Common myeloid progenitor, CD34-positive (primary cell): ENCODE data around the gene DGUOK.
A peak's percentile ranks its signal among the peaks of the same experiment; 100 is the strongest.
"Not testable (repeated sequence)": the region's sequence is repeated elsewhere in the genome, so short reads cannot be mapped to it uniquely, and the experiment has no call there.

ENCODE experiments used
- CTCF ChIA-PET: fragments of 350-600 bp; sonication (Branson Sonifier 250); formaldehyde crosslinking; loops from one replicate; lab custom pipeline; 2021; ENCODE audit warnings: antibody characterized with exemption; lab: Charles Lee
- POLR2A ChIA-PET: fragments of 350-600 bp; sonication (Branson Sonifier 250); formaldehyde crosslinking; loops from one replicate; lab custom pipeline; 2021; ENCODE audit warnings: antibody characterized with exemption; lab: Charles Lee
- DNase-seq, 3 donors: peaks; one replicate each; pipeline versions ENCODE4 v3.0.0 to v3.0.0-alpha.2; 2013
- H3K27ac ChIP-seq, 2 experiments: 1 replicate in 1 of 2; 2 replicates in 1 of 2; pipeline ENCODE4 v1.7.0; 2013; ENCODE audit warnings: inconsistent platforms in 2 of 2, low read length in 2 of 2, mild to moderate bottlenecking in 2 of 2, low read depth in 1 of 2, moderate library complexity in 1 of 2; ENCODE audit not compliant: severe bottlenecking in 2 of 2, insufficient read depth in 1 of 2, poor library complexity in 1 of 2
- H3K27me3 ChIP-seq, 5 experiments: replicated peaks in 2 of 5; 1 replicate in 3 of 5; 2 replicates in 2 of 5; pipeline versions ENCODE4 v1.6.1 to v1.7.0; 2013; ENCODE audit warnings: low read length in 4 of 5, mild to moderate bottlenecking in 2 of 5, moderate library complexity in 2 of 5, inconsistent platforms in 1 of 5; ENCODE audit not compliant: insufficient read depth in 5 of 5, control insufficient read depth in 4 of 5
- H3K36me3 ChIP-seq, 4 experiments: 1 replicate in 2 of 4; 2 replicates in 2 of 4; pipeline versions ENCODE4 v1.6.1 to v1.7.0; 2013; ENCODE audit warnings: low read length in 3 of 4, control low read depth in 1 of 4, mild to moderate bottlenecking in 1 of 4; ENCODE audit not compliant: control insufficient read depth in 4 of 4, insufficient read depth in 4 of 4
- H3K4me1 ChIP-seq, 4 experiments: 1 replicate in 3 of 4; 2 replicates in 1 of 4; pipeline versions ENCODE4 v1.6.1 to v1.7.1; 2013; ENCODE audit warnings: low read length in 3 of 4, mild to moderate bottlenecking in 3 of 4, control low read depth in 1 of 4, inconsistent platforms in 1 of 4, moderate library complexity in 1 of 4; ENCODE audit not compliant: control insufficient read depth in 4 of 4, insufficient read depth in 4 of 4; ENCODE audit errors: control extremely low read depth in 1 of 4
- H3K4me3 ChIP-seq, 7 experiments: 1 replicate in 4 of 7; 2 replicates in 3 of 7; pipeline versions ENCODE4 v1.5.1 to v1.7.0; 2013; ENCODE audit warnings: mild to moderate bottlenecking in 7 of 7, low read length in 6 of 7, moderate library complexity in 6 of 7, inconsistent platforms in 2 of 7, low read depth in 2 of 7, control low read depth in 1 of 7; ENCODE audit not compliant: insufficient read depth in 4 of 7, control insufficient read depth in 1 of 7; ENCODE audit errors: extremely low read depth in 1 of 7
- H3K9me3 ChIP-seq, 5 experiments: 1 replicate in 4 of 5; 2 replicates in 1 of 5; pipeline versions ENCODE4 v1.6.1 to v1.7.1; 2013; ENCODE audit warnings: low read length in 4 of 5, mild to moderate bottlenecking in 2 of 5, inconsistent platforms in 1 of 5, low read depth in 1 of 5, moderate library complexity in 1 of 5; ENCODE audit not compliant: control insufficient read depth in 4 of 5, insufficient read depth in 2 of 5; ENCODE audit errors: control extremely low read depth in 1 of 5
- WGBS: methylation state at CpG from one replicate; pipeline ENCODE4 v1.1.5; 2013; ENCODE audit not compliant: insufficient coverage; 5-methylcytosine and 5-hydroxymethylcytosine counted together

The DGUOK gene

DNA sequence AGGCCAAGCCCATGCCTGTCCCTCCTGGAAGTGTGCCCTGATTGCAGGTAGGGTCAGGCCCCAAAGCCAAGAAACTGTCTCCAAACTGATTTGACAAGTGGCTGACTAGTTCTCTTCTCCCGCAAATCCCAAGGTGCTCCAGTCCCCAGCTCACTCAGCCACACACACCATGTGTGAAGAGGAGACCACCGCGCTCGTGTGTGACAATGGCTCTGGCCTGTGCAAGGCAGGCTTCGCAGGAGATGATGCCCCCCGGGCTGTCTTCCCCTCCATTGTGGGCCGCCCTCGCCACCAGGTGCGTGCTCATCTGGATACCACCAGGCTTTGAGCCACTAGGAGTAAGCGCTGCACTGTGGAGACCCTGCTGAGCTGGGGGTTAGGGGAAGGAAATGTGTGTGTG is 25.5 kb upstream of the DGUOK start:
- Histone ChIP-seq H3K36me3 (no peaks in the 10 kb centered on the region), H3K4me3 (no peak overlapping the region), H3K27ac (no peak overlapping the region), H3K4me1 (peaks cover 0 to 16% (median 14%) of the 10 kb centered on the region in 4 experiments), H3K9me3 (no peaks in the 10 kb centered on the region), H3K27me3 (no peaks in the 10 kb centered on the region)
- 97% methylated on average over 5 of the region's 10 CpGs for WGBS
- POLR2A ChIA-PET, result no interaction called here
- CTCF ChIA-PET, result interaction anchor here (0.9 kb wide), 1 partner anchor 32 kb away, joined by 3 read pairs; no protein-coding TSS in a partner anchor
- no peak for DNase-seq

DNA sequence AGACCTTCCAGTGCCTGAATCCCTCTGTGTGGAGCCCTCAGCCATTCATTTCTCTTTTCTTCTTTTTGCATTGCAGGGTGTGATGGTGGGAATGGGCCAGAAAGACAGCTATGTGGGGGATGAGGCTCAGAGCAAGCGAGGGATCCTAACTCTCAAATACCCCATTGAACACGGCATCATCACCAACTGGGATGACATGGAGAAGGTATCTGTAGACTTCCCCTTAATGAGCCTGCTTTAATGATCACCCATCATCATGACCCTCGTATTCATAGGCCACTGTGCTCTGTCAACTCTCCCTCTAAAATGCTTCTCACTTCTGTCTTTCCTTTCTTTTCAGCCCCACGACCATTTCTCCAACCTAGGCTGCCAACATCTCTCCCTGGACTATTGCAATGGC is 24.4 kb upstream of the DGUOK start:
- DNase-seq, result no peak
- no peaks in the 10 kb centered on the region for H3K27me3 ChIP-seq
- H3K27ac ChIP-seq, result no peak overlapping the region
- peaks cover 0 to 8% (median 4%) of the 10 kb centered on the region in 4 experiments for H3K4me1 ChIP-seq
- no peaks in the 10 kb centered on the region for H3K9me3 ChIP-seq
- no peak overlapping the region for H3K4me3 ChIP-seq
- 100% methylated on average over 4 of the region's 4 CpGs for WGBS
- ChIA-PET CTCF (no interaction called here), POLR2A (no interaction called here)
- H3K36me3 ChIP-seq, result no peaks in the 10 kb centered on the region

DNA sequence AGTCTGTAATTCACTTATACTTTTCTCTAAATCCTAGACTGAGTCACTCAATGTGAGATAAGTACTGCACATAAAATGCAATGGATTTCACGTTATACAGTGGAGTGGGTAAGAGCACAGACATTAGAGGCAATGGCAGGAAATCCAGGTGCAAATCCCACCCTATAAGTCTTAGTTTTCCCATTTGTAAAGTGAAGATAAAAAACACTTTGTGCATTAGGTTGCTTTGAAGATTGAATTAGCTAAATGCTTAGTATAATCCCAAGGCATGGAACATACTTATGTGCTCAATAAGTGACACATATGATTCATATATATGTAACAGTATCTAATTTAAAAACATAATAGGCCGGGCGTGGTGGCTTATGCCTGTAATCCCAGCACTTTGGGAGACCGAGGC is 23.4 kb upstream of the DGUOK start:
- no peak overlapping the region for H3K27ac ChIP-seq
- no peaks in the 10 kb centered on the region for H3K9me3 ChIP-seq
- H3K4me3 ChIP-seq, result no peak overlapping the region
- CTCF ChIA-PET, result no interaction called here
- 100% methylated on average over 2 of the region's 4 CpGs for WGBS
- no peak for DNase-seq
- H3K27me3 ChIP-seq, result no peaks in the 10 kb centered on the region
- POLR2A ChIA-PET, result no interaction called here
- H3K36me3 ChIP-seq, result no peaks in the 10 kb centered on the region
- H3K4me1 ChIP-seq, result peaks cover 0 to 6% (median 0%) of the 10 kb centered on the region in 4 experiments

DNA sequence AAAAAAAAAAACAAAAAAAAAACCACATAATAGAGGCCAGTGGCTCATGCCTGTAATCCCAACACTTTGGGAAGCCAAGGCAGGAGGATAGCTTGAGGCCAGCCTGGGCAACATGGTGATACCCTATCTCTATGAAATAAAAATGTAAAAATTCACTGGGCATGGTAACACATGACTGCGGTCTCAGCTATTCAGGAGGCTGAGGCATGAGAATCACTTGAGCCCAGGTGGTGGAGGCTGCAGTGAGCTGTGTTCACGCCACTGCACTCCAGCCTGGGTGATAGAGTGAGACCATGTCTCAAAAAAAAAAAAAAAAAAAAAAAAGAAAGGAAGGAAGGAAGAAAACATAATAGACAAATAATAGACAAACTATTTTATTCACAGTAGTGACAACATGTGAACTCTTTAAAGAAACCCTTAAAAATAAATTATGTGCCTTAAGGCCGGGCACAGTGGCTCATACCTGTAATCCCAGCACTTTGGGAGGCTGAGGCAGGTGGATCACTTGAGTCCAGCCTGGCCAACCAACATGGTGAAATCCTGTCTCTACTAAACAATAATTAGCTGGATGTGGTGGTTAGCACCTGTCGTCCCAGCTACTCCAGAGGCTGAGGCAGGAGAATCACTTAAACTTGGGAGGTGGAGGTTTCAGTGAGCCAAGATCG is 22.6 kb upstream of the DGUOK start:
- POLR2A ChIA-PET, CTCF ChIA-PET, H3K4me1 ChIP-seq, H3K27me3 ChIP-seq, H3K27ac ChIP-seq, DNase-seq, H3K36me3 ChIP-seq, H3K4me3 ChIP-seq, H3K9me3 ChIP-seq: not testable (repeated sequence)
- 100% methylated on average over 2 of the region's 5 CpGs for WGBS

DNA sequence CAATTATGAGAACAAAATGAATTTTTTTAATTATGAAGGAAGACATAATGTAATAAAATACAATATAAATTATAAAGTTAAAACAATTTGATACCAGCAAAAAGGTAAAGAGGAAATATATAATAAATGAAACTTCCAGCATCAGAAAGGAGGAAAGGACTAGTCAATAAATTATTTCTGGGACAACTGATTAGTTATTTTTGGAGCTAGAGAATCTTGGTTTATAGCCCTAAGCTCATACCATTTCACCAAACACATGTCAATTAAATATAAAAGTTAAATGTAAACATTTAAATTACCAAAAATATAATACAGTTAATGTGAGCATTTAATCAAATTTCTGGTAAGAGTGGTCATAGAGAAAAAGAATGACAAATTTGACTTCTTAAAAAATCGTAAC is 21.7 kb upstream of the DGUOK start:
- no peak for DNase-seq
- no CpG with 5 or more reads among the region's 1 CpG for WGBS
- H3K4me3 ChIP-seq, result no peak overlapping the region
- H3K4me1 ChIP-seq, result peaks cover 0 to 6% (median 0%) of the 10 kb centered on the region in 4 experiments
- H3K27ac ChIP-seq, result no peak overlapping the region
- CTCF ChIA-PET, result no interaction called here
- no peaks in the 10 kb centered on the region for H3K36me3 ChIP-seq
- POLR2A ChIA-PET, result interaction anchor here (0.7 kb wide), 1 partner anchor 91 kb away, joined by 3 read pairs; no protein-coding TSS in a partner anchor
- H3K9me3 ChIP-seq, result no peaks in the 10 kb centered on the region
- H3K27me3 ChIP-seq, result no peaks in the 10 kb centered on the region

DNA sequence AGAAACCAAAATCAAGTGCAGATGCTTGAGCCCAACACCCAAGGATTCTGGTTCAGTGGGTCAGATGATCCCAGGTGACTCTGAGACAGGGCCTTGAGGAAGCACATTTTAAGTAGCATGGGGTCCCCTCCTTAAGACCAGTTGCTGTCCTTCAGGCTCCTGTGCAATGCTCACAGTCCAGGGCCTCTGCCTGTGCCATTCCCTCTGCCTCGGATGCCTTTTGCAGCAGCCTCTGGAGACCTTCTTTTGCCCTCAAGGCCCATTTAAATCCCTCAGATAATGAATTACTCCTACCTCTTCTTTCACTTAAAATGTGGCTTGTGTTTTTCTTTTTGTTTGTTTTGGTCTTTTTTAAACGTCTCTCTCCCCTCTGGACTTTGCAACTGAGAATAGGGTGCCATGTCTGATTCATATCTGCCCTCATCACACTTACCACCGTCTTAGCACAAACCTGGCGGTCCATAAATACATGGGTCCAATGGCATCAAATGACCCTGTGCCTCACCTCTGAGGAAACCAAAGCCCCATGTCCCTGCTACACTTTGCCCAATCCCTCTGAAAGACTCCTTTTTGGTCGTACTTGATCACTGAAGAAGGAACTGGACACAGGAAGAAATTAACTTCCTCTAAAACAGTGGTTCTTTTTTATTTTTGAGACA is 19.7 kb upstream of the DGUOK start:
- DNase-seq, result no peak
- peaks cover 0 to 6% (median 0%) of the 10 kb centered on the region in 4 experiments for H3K4me1 ChIP-seq
- no peak overlapping the region for H3K4me3 ChIP-seq
- POLR2A ChIA-PET, result no interaction called here
- no peaks in the 10 kb centered on the region for H3K9me3 ChIP-seq
- no peaks in the 10 kb centered on the region for H3K27me3 ChIP-seq
- CTCF ChIA-PET, result interaction anchor here (1.3 kb wide), 1 partner anchor 12 kb away, joined by 3 read pairs; no protein-coding TSS in a partner anchor
- no peaks in the 10 kb centered on the region for H3K36me3 ChIP-seq
- WGBS, result 100% methylated on average over 3 of the region's 5 CpGs
- no peak overlapping the region for H3K27ac ChIP-seq

DNA sequence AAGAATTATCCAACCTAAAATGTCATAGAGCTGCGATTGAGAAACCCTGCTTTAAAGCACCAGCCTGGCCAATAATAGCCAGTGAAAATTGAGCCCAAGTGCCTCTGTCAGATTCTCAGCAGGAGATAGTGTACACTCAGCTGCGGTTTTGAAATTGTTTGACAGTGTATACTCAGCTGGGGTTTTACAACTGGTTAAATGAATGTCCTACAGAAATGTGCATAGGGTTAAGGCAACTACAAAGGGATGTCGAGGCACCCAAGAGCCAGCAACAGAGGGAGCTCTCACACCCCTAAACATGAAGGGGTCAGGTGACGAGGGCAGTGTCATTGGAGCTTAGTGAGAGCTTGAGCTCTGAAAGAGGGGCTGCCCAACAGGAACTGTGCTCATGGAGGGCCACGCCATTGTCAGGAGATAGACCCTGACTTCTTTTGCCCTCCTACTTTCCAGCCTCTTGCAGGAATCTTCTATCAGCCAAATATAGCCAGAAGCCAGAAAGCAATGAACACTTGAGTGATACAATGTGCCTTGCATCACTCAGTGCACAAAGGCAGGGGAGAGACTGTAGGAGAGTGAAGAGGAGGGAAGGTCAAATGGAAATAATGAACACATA is 18.7 kb upstream of the DGUOK start:
- WGBS, result 75% methylated on average over 5 of the region's 5 CpGs

More for the DNA sequence above, 18.7 kb upstream of the DGUOK start:
- H3K9me3 ChIP-seq, result no peaks in the 10 kb centered on the region
- H3K27ac ChIP-seq, result no peak overlapping the region
- DNase-seq, result peak in 2 of 3 donors; percentile 51 to 53
- peaks cover 0 to 6% (median 0%) of the 10 kb centered on the region in 4 experiments for H3K4me1 ChIP-seq
- ChIA-PET CTCF (interaction anchor here (1.0 to 1.3 kb wide), 3 partner anchors 11 to 196 kb away, joined by 3 to 5 read pairs (median 4); no protein-coding TSS in a partner anchor), POLR2A (no interaction called here)
- H3K36me3 ChIP-seq, result no peaks in the 10 kb centered on the region
- no peak overlapping the region for H3K4me3 ChIP-seq
- H3K27me3 ChIP-seq, result no peaks in the 10 kb centered on the region
